IMR-90 (cell line): ENCODE measurements around the gene NARS2. TPM values are rescaled to one million over a fixed set of nuclear protein-coding genes. Genes with fewer than 3 reads are reported as not detected.

Experiments
- ATAC-seq: fragments of 200-7000 bp; cut with Tn5 transposase; 2 replicates; pipeline ENCODE4 v1.9.1; 2020; ENCODE audit warnings: low read depth, mild to moderate bottlenecking, moderate library complexity
- BruUV-seq: library from RNA; stranded (reverse); fragments of 400-500 nt; replicated peaks from 2 replicates; lab custom pipeline; 2021; lab: Mats Ljungman, UMichigan
- CTCF ChIA-PET: fragments of 300-600 bp; formaldehyde crosslinking; extraction: SDS; loops from one replicate; lab custom pipeline; 2021; ENCODE audit warnings: antibody characterized with exemption; lab: Yijun Ruan, JAX
- POLR2A ChIA-PET: fragments of 300-600 bp; sonication (Branson Sonifier 250); formaldehyde crosslinking; loops from one replicate; lab custom pipeline; 2022; ENCODE audit warnings: antibody characterized with exemption; ENCODE audit not compliant: unreplicated experiment; lab: Charles Lee
- DNase-seq: peaks from one replicate; pipeline ENCODE4 v3.0.0; 2013
- H2AFZ ChIP-seq: replicated peaks from 2 replicates; pipeline ENCODE3; 2013; ENCODE audit warnings: low read length, mild to moderate bottlenecking; ENCODE audit not compliant: poor library complexity
- H2AK5ac ChIP-seq: 2 replicates; pipeline ENCODE4 v1.6.1; 2013; ENCODE audit warnings: low read depth, low read length, inconsistent platforms
- H2AK9ac ChIP-seq: replicated peaks from 2 replicates; pipeline ENCODE3; 2013; ENCODE audit warnings: mild to moderate bottlenecking, low read depth, low read length, moderate library complexity; ENCODE audit not compliant: poor library complexity
- H2BK120ac ChIP-seq: 2 replicates; pipeline ENCODE4 v1.6.1; 2013; ENCODE audit warnings: low read depth, low read length, inconsistent platforms
- H2BK15ac ChIP-seq: 3 replicates; pipeline ENCODE4 v1.6.1; 2013; ENCODE audit warnings: low read depth, low read length, inconsistent platforms
- H2BK20ac ChIP-seq: 2 replicates; pipeline ENCODE4 v1.6.1; 2013; ENCODE audit warnings: low read depth, mild to moderate bottlenecking, inconsistent platforms, low read length, moderate library complexity
- H2BK5ac ChIP-seq: 2 replicates; pipeline ENCODE4 v1.6.1; 2013; ENCODE audit warnings: mild to moderate bottlenecking, low read depth, low read length, inconsistent platforms; ENCODE audit not compliant: poor library complexity, severe bottlenecking
- H3K14ac ChIP-seq: replicated peaks from 2 replicates; pipeline ENCODE4 v1.6.1; 2013; ENCODE audit warnings: low read depth, low read length, inconsistent platforms
- H3K18ac ChIP-seq: 2 replicates; pipeline ENCODE4 v1.6.1; 2013; ENCODE audit warnings: low read depth, low read length, control low read depth
- H3K23ac ChIP-seq: 2 replicates; pipeline ENCODE4 v1.6.1; 2013; ENCODE audit warnings: low read depth, low read length, inconsistent platforms
- H3K27ac ChIP-seq: 2 replicates; pipeline ENCODE4 v1.5.1; 2013; ENCODE audit warnings: mild to moderate bottlenecking, control low read depth, low read length; ENCODE audit not compliant: insufficient read depth
- H3K27me3 ChIP-seq: 2 replicates; pipeline ENCODE4 v1.6.1; 2013; ENCODE audit warnings: low read length; ENCODE audit not compliant: control insufficient read depth, insufficient read depth
- H3K36me3 ChIP-seq: 2 replicates; pipeline ENCODE4 v1.6.1; 2013; ENCODE audit warnings: low read length, mixed read lengths; ENCODE audit not compliant: control insufficient read depth, insufficient read depth
- H3K4ac ChIP-seq: 2 replicates; pipeline ENCODE4 v1.6.1; 2013; ENCODE audit warnings: low read depth, low read length, inconsistent platforms
- H3K4me1 ChIP-seq: 2 replicates; pipeline ENCODE4 v1.6.1; 2013; ENCODE audit warnings: low read length, mixed read lengths; ENCODE audit not compliant: control insufficient read depth, insufficient read depth
- H3K4me2 ChIP-seq: 2 replicates; pipeline ENCODE4 v1.6.1; 2013; ENCODE audit warnings: low read depth, mild to moderate bottlenecking, control low read depth, low read length, moderate library complexity
- H3K4me3 ChIP-seq: 2 replicates; pipeline ENCODE4 v1.5.1; 2013; ENCODE audit warnings: low read depth, mild to moderate bottlenecking, control low read depth, low read length, moderate library complexity; ENCODE audit not compliant: insufficient read depth
- H3K56ac ChIP-seq: 2 replicates; pipeline ENCODE4 v1.6.1; 2013; ENCODE audit warnings: low read length, inconsistent platforms; ENCODE audit not compliant: insufficient read depth; ENCODE audit errors: extremely low read depth
- H3K79me1 ChIP-seq, 2 experiments: 2 replicates each; pipeline ENCODE4 v1.6.1; 2013; ENCODE audit warnings: low read length in 2 of 2, inconsistent platforms in 1 of 2, low read depth in 1 of 2
- H3K9ac ChIP-seq: 2 replicates; pipeline ENCODE4 v1.6.1; 2013; ENCODE audit warnings: low read depth, low read length, control low read depth
- H3K9me1 ChIP-seq: 2 replicates; pipeline ENCODE4 v1.6.1; 2013; ENCODE audit warnings: low read length, inconsistent platforms; ENCODE audit not compliant: insufficient read depth
- H3K9me3 ChIP-seq: 2 replicates; pipeline ENCODE4 v1.6.1; 2013; ENCODE audit warnings: low read length; ENCODE audit not compliant: control insufficient read depth, insufficient read depth
- H4K20me1 ChIP-seq: 2 replicates; pipeline ENCODE4 v1.6.1; 2013; ENCODE audit warnings: low read length, inconsistent platforms; ENCODE audit not compliant: insufficient read depth
- H4K5ac ChIP-seq: 2 replicates; pipeline ENCODE4 v1.6.1; 2013; ENCODE audit warnings: mild to moderate bottlenecking, low read depth, low read length, control low read depth
- H4K8ac ChIP-seq, 2 experiments: 2 replicates each; pipeline ENCODE4 v1.6.1; 2013; ENCODE audit warnings: low read depth in 2 of 2, low read length in 2 of 2, control low read depth in 1 of 2, inconsistent platforms in 1 of 2
- H4K91ac ChIP-seq: 2 replicates; pipeline ENCODE4 v1.6.1; 2013; ENCODE audit warnings: low read depth, low read length, inconsistent platforms; ENCODE audit not compliant: insufficient read depth
- BHLHE40 ChIP-seq: fragments of 150-350 bp; IDR thresholded peaks from 2 replicates; pipeline ENCODE4 v1.6.1; 2016; ENCODE audit warnings: mild to moderate bottlenecking, low read depth, low read length
- CEBPB ChIP-seq: IDR thresholded peaks from 2 replicates; pipeline ENCODE4 v1.6.1; 2012; ENCODE audit warnings: low read depth, low read length, improper control_type of control experiment
- CTCF ChIP-seq: conservative IDR thresholded peaks from 2 replicates; pipeline ENCODE4 v1.5.1; 2012; ENCODE audit warnings: mild to moderate bottlenecking, low read depth, low read length, improper control_type of control experiment
- FOS ChIP-seq: fragments of 150-350 bp; IDR thresholded peaks from 2 replicates; pipeline ENCODE4 v1.6.1; 2016; ENCODE audit warnings: low read depth, low read length
- MAZ ChIP-seq: IDR thresholded peaks from 2 replicates; pipeline ENCODE4 v1.6.1; 2012; ENCODE audit warnings: low read depth, mild to moderate bottlenecking, low read length, improper control_type of control experiment, moderate library complexity, borderline replicate concordance
- NFE2L2 ChIP-seq: fragments of 150-350 bp; IDR thresholded peaks from 2 replicates; pipeline ENCODE4 v1.6.1; 2016; ENCODE audit warnings: low read depth, mild to moderate bottlenecking, low read length
- POLR2A ChIP-seq: IDR thresholded peaks from 2 replicates; pipeline ENCODE4 v1.6.1; 2012; ENCODE audit warnings: mild to moderate bottlenecking, low read depth, low read length
- RAD21 ChIP-seq: IDR thresholded peaks from 2 replicates; pipeline ENCODE4 v1.6.1; 2012; ENCODE audit warnings: low read length, improper control_type of control experiment
- RCOR1 ChIP-seq: IDR thresholded peaks from 2 replicates; pipeline ENCODE4 v1.6.1; 2012; ENCODE audit warnings: mild to moderate bottlenecking, low read length, improper control_type of control experiment; ENCODE audit not compliant: insufficient replicate concordance
- RFX5 ChIP-seq: IDR thresholded peaks from 2 replicates; pipeline ENCODE4 v1.8.0; 2012; ENCODE audit warnings: low read depth, mild to moderate bottlenecking, low read length, moderate library complexity
- SMC3 ChIP-seq: fragments of 150-350 bp; IDR thresholded peaks from 2 replicates; pipeline ENCODE4 v1.6.1; 2016; ENCODE audit warnings: low read depth, mild to moderate bottlenecking, antibody characterized with exemption, low read length, moderate library complexity
- USF2 ChIP-seq: fragments of 150-350 bp; IDR thresholded peaks from 2 replicates; pipeline ENCODE4 v1.6.1; 2017; ENCODE audit warnings: mild to moderate bottlenecking, antibody characterized with exemption, low read length, low read depth
- WGBS, 2 experiments: methylation state at CpG; one replicate each; pipeline versions ENCODE4 v1.1.5 to v1.1.7; 2013; ENCODE audit warnings: missing lambda C conversion rate in 2 of 2; ENCODE audit not compliant: insufficient read length in 1 of 2; ENCODE audit errors: extremely low coverage in 2 of 2; 5-methylcytosine and 5-hydroxymethylcytosine counted together
- dilution Hi-C: fragments of 300-500 bp; cut with HindIII; formaldehyde crosslinking; loops from one replicate; pipeline ENCODE4 v1.14.3; 2018; ENCODE audit warnings: low sequenced_read_pairs; ENCODE audit not compliant: unreplicated experiment
- in situ Hi-C: fragments of 300-500 bp; cut with MboI; formaldehyde crosslinking; loops from 3 replicates; pipeline ENCODE4 v1.14.3; 2019; ENCODE audit warnings: low sequenced_read_pairs, inconsistent platforms, mixed read lengths
- intact Hi-C: fragments of 100-400 bp; cut with micrococcal nuclease; formaldehyde crosslinking; loops from 2 replicates; pipeline ENCODE4 v1.10.0; 2022
- polyA plus RNA-seq, 3 experiments: library from polyadenylated mRNA; depleted of rRNA; stranded (reverse); fragments of >200 nt; gene quantifications; 2 replicates each; pipeline ENCODE4 v1.2.3, GENCODE V29; 2012; ENCODE audit warnings: low replicate concordance in 1 of 3
- total RNA-seq: library from RNA; depleted of rRNA; stranded (reverse); fragments of >200 nt; gene quantifications from 2 replicates; pipeline ENCODE4 v1.2.3, GENCODE V29; 2012

NARS2 gene
- total and polyA plus RNA-seq, 2 of the 4 experiments (the other 2 are of a cell fraction) = 8.0 to 15.8 TPM

- Histone ChIP-seq H3K27ac (no peak overlapping the region), H3K79me1 (no peaks in the 10 kb centered on the region), H4K91ac (no peak overlapping the region), H3K14ac (no peak overlapping the region), H3K9me3 (no peaks in the 10 kb centered on the region), H3K4me1 (no peaks in the 10 kb centered on the region), H2BK15ac (no peak overlapping the region), H3K9ac (no peak overlapping the region), H4K20me1 (no peaks in the 10 kb centered on the region), H2AFZ (no peak overlapping the region), H3K27me3 (no peaks in the 10 kb centered on the region), H4K5ac (no peak overlapping the region), H2BK120ac (no peak overlapping the region), H3K4ac (no peak overlapping the region), H3K23ac (no peak overlapping the region), H2AK5ac (no peak overlapping the region), H3K4me3 (no peak overlapping the region), H4K8ac (no peak overlapping the region), H2BK20ac (no peak overlapping the region), H3K36me3 (peaks cover 2% of the 10 kb centered on the region; the same call in 1 of the 2 replicates), H3K9me1 (no peaks in the 10 kb centered on the region; the same call in 1 of the 2 replicates), H3K18ac (no peak overlapping the region), H2BK5ac (no peak overlapping the region), H2AK9ac (no peak overlapping the region), H3K56ac (no peak overlapping the region), H3K4me2 (no peak overlapping the region)
- ChIA-PET CTCF (no interaction called here), POLR2A (no interaction called here)
- ATAC-seq (no peak), DNase-seq (no peak)
- in situ Hi-C loops = no loop called here
- no TSS peak for BruUV-seq
- dilution Hi-C loops = no loop called here
- intact Hi-C loops = no loop called here
- TF ChIP-seq USF2 (no peak), CEBPB (no peak), RAD21 (no peak), BHLHE40 (no peak), MAZ (no peak), RCOR1 (no peak), SMC3 (no peak), FOS (no peak), POLR2A (no peak), RFX5 (no peak), CTCF (no peak), NFE2L2 (no peak)
- WGBS, 2 experiments = 83% methylated on average over 1 of the region's 4 CpGs; no CpG with 5 or more reads in 1 of the 2 experiments
Observed at GRCh38 chr11:78459738-78460137, 114.9 kb downstream of the NARS2 start.
